Measurements from ENCODE around the gene EPHB6. TPM values are rescaled to one million over a fixed set of nuclear protein-coding genes. Genes with fewer than 3 reads are reported as not detected.

The EPHB6 gene
- polyA plus RNA-seq, 10 donors = 3.1 to 13.9 (median 5.4) TPM

- no peak for DNase-seq
These were observed 41.3 kb downstream of the EPHB6 start for GRCh38 chr7:142896151-142896550.

- no peak for DNase-seq
These were observed 42.0 kb downstream of the EPHB6 start for GRCh38 chr7:142896741-142897379.

- DNase-seq = no peak
These were observed 42.8 kb downstream of the EPHB6 start for GRCh38 chr7:142897691-142898090.

GRCh38 chr7:142898377-142899170 lies 43.7 kb downstream of the EPHB6 start:
- DNase-seq = no peak

GRCh38 chr7:142899661-142900060 lies 44.8 kb downstream of the EPHB6 start:
- no peak for DNase-seq

GRCh38 chr7:142901426-142902259 lies 46.8 kb downstream of the EPHB6 start:
- no peak for DNase-seq

- no peak for DNase-seq
These were observed 49.3 kb downstream of the EPHB6 start for GRCh38 chr7:142904128-142904527.

GRCh38 chr7:142905759-142906158 lies 50.9 kb downstream of the EPHB6 start:
- DNase-seq = no peak

- DNase-seq = no peak
These were observed 51.8 kb downstream of the EPHB6 start for GRCh38 chr7:142906643-142907042.

- no peak for DNase-seq
These were observed 53.4 kb downstream of the EPHB6 start for GRCh38 chr7:142908290-142908689.

- no peak for DNase-seq
These were observed 54.3 kb downstream of the EPHB6 start for GRCh38 chr7:142908921-142909890.

GRCh38 chr7:142910031-142910433 lies 55.2 kb downstream of the EPHB6 start:
- DNase-seq = no peak

GRCh38 chr7:142910481-142910880 lies 55.6 kb downstream of the EPHB6 start:
- no peak for DNase-seq

GRCh38 chr7:142913051-142913450 lies 58.2 kb downstream of the EPHB6 start:
- no peak for DNase-seq

GRCh38 chr7:142913566-142913965 lies 58.7 kb downstream of the EPHB6 start:
- no peak for DNase-seq

- no peak for DNase-seq
These were observed 59.2 kb downstream of the EPHB6 start for GRCh38 chr7:142914121-142914520.

GRCh38 chr7:142915315-142915714 lies 60.4 kb downstream of the EPHB6 start:
- no peak for DNase-seq

GRCh38 chr7:142916508-142916907 lies 61.6 kb downstream of the EPHB6 start:
- no peak for DNase-seq

- no peak for DNase-seq
These were observed 62.6 kb downstream of the EPHB6 start for GRCh38 chr7:142917447-142917846.

GRCh38 chr7:142918901-142919300 lies 64.0 kb downstream of the EPHB6 start:
- DNase-seq = no peak

GRCh38 chr7:142919656-142920055 lies 64.8 kb downstream of the EPHB6 start:
- no peak for DNase-seq
